ENCODE data around the gene MDFIC2.
"Not testable (repeated sequence)": the region's sequence is repeated elsewhere in the genome, so short reads cannot be mapped to it uniquely, and the experiment has no call there.

MDFIC2 gene

GRCh38 chr3:70231266-70231701 lies 81.2 kb downstream of the MDFIC2 start:
- no peak for TF ChIP-seq CTCF (IDR thresholded peaks at IDR 0.05; ENCODE audit: poor library complexity, severe bottlenecking)
- Histone ChIP-seq H3K27ac (ENCODE audit: poor library complexity, severe bottlenecking) (no peak overlapping the region), H3K4me1 (ENCODE audit: insufficient read depth, poor library complexity, severe bottlenecking) (no peaks in the 10 kb centered on the region), H3K27me3 (ENCODE audit: insufficient read depth, poor library complexity, severe bottlenecking) (no peaks in the 10 kb centered on the region), H3K9me3 (ENCODE audit: severe bottlenecking) (no peaks in the 10 kb centered on the region), H3K4me3 (ENCODE audit: severe bottlenecking) (no peak overlapping the region), H3K36me3 (ENCODE audit: low read depth) (no peaks in the 10 kb centered on the region)
- DNase-seq (ENCODE audit: low spot score) (no peak), ATAC-seq (ENCODE audit: low read depth) (no peak)

- Histone ChIP-seq H3K27ac (ENCODE audit: poor library complexity, severe bottlenecking) (no peak overlapping the region), H3K36me3 (ENCODE audit: low read depth) (no peaks in the 10 kb centered on the region), H3K27me3 (ENCODE audit: insufficient read depth, poor library complexity, severe bottlenecking) (no peaks in the 10 kb centered on the region), H3K4me3 (ENCODE audit: severe bottlenecking) (no peak overlapping the region), H3K9me3 (ENCODE audit: severe bottlenecking) (no peaks in the 10 kb centered on the region), H3K4me1 (ENCODE audit: insufficient read depth, poor library complexity, severe bottlenecking) (no peaks in the 10 kb centered on the region)
- no peak for TF ChIP-seq CTCF (IDR thresholded peaks at IDR 0.05; ENCODE audit: poor library complexity, severe bottlenecking)
- DNase-seq (ENCODE audit: low spot score): no peak
- no peak for ATAC-seq (ENCODE audit: low read depth)
These were observed 85.0 kb downstream of the MDFIC2 start for GRCh38 chr3:70227437-70227836.

GRCh38 chr3:70225146-70225545 lies 87.3 kb downstream of the MDFIC2 start:
- no peaks in the 10 kb centered on the region for H3K36me3 ChIP-seq (ENCODE audit: low read depth)
- H3K9me3 ChIP-seq (ENCODE audit: severe bottlenecking): no peaks in the 10 kb centered on the region
- TF ChIP-seq CTCF (IDR thresholded peaks at IDR 0.05; ENCODE audit: poor library complexity, severe bottlenecking): no peak
- DNase-seq (ENCODE audit: low spot score) (no peak), ATAC-seq (ENCODE audit: low read depth) (no peak)
- no peaks in the 10 kb centered on the region for H3K4me1 ChIP-seq (ENCODE audit: insufficient read depth, poor library complexity, severe bottlenecking)
- H3K27me3 ChIP-seq (ENCODE audit: insufficient read depth, poor library complexity, severe bottlenecking): no peaks in the 10 kb centered on the region
- H3K27ac ChIP-seq (ENCODE audit: poor library complexity, severe bottlenecking): no peak overlapping the region
- H3K4me3 ChIP-seq (ENCODE audit: severe bottlenecking): no peak overlapping the region

GRCh38 chr3:70224337-70224736 lies 88.1 kb downstream of the MDFIC2 start:
- peaks cover 3% of the 10 kb centered on the region for H3K27me3 ChIP-seq (ENCODE audit: insufficient read depth, poor library complexity, severe bottlenecking)
- H3K4me1 ChIP-seq (ENCODE audit: insufficient read depth, poor library complexity, severe bottlenecking): no peaks in the 10 kb centered on the region
- no peaks in the 10 kb centered on the region for H3K9me3 ChIP-seq (ENCODE audit: severe bottlenecking)
- no peaks in the 10 kb centered on the region for H3K36me3 ChIP-seq (ENCODE audit: low read depth)
- ATAC-seq (ENCODE audit: low read depth) (no peak), DNase-seq (ENCODE audit: low spot score) (no peak)
- no peak overlapping the region for H3K27ac ChIP-seq (ENCODE audit: poor library complexity, severe bottlenecking)
- no peak for TF ChIP-seq CTCF (IDR thresholded peaks at IDR 0.05; ENCODE audit: poor library complexity, severe bottlenecking)
- no peak overlapping the region for H3K4me3 ChIP-seq (ENCODE audit: severe bottlenecking)

- Histone ChIP-seq H3K4me1 (ENCODE audit: insufficient read depth, poor library complexity, severe bottlenecking) (no peaks in the 10 kb centered on the region), H3K9me3 (ENCODE audit: severe bottlenecking) (no peaks in the 10 kb centered on the region), H3K36me3 (ENCODE audit: low read depth) (no peaks in the 10 kb centered on the region), H3K27me3 (ENCODE audit: insufficient read depth, poor library complexity, severe bottlenecking) (peaks cover 7% of the 10 kb centered on the region), H3K4me3 (ENCODE audit: severe bottlenecking) (no peak overlapping the region), H3K27ac (ENCODE audit: poor library complexity, severe bottlenecking) (no peak overlapping the region)
- TF ChIP-seq CTCF (IDR thresholded peaks at IDR 0.05; ENCODE audit: poor library complexity, severe bottlenecking): no peak
- DNase-seq (ENCODE audit: low spot score): no peak
- no peak for ATAC-seq (ENCODE audit: low read depth)
These were observed 94.0 kb downstream of the MDFIC2 start for GRCh38 chr3:70218471-70218870.

- not testable (repeated sequence) for H3K4me1 ChIP-seq (ENCODE audit: insufficient read depth, poor library complexity, severe bottlenecking); H3K4me3 ChIP-seq (ENCODE audit: severe bottlenecking); H3K36me3 ChIP-seq (ENCODE audit: low read depth); ATAC-seq (ENCODE audit: low read depth); H3K27ac ChIP-seq (ENCODE audit: poor library complexity, severe bottlenecking); H3K9me3 ChIP-seq (ENCODE audit: severe bottlenecking); DNase-seq (ENCODE audit: low spot score)
- H3K27me3 ChIP-seq (ENCODE audit: insufficient read depth, poor library complexity, severe bottlenecking): peaks cover 14% of the 10 kb centered on the region
These were observed 101.2 kb downstream of the MDFIC2 start for GRCh38 chr3:70211274-70211673.

All from RWPE2 (cell line).